ENCODE data around the gene PIGQ.

The PIGQ gene

DNA sequence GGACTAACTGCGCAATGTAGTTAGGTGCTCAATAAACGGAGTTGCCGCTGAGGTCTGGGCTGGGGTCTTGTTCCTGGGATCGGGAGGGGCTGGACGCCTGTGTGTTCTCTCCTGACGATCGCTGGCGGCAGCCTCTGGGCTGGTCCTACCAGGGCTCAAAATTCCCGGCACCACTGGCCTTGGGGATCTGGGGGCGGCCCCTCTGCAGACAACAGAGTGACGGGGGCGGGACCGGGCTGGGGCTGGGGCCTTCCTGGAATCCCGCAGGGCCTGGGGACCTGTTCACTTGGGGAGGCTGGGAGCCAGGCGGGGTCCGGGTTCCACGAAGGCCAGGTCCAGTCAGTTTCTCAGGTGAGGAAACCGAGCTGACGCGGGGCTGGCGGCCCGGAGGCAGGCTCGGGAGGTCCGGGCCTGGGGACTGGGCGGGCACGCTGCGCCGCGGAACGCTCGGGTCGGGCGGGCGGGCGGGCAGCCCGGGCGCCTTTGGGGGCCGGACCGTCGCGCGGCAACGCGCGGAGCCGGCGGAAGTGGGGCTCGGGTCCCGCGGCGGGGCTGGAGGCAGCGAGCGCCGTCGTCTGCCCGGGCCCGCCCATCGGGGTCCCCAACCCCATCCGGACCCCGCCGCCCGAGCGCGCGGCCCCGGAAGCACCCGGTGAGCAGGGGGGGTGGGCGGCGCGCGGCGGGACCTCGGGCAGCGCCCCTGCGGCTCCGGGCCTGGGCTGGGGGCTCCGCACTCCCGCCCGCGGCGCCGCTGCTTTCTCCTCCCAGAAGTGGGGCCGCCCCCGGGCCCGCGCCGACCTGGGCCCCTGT is at the start of gene PIGQ:
TSS of gene PIGQ (plus strand) at position 524 of the 810 bp plus-strand sequence. CDS start 4,107 bp downstream, outside the sequence.
- no peak for DNase-seq (ENCODE audit: low read depth, low spot score)

DNA sequence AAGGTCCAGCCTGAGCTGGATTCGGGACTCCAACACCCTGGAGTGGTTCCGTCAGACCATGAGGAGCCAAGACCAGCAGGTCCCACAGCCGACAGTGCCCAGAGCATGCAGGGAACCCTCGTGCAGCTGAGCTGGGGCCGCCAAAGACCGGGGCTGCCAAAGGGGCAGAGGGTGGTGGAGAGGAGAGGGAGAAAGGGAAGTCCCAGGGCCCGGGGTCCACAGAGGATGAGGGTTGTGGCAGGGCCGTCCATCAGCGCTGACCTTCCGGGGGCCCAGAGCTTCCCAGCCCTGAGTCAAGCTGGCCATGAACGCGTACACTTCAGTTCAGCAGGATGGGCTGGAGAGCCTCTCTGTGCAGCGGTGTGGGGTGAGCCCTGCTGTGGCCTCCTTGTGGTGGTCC is 48.9 kb upstream of the PIGQ start:
- DNase-seq (ENCODE audit: low read depth, low spot score), result no peak

DNA sequence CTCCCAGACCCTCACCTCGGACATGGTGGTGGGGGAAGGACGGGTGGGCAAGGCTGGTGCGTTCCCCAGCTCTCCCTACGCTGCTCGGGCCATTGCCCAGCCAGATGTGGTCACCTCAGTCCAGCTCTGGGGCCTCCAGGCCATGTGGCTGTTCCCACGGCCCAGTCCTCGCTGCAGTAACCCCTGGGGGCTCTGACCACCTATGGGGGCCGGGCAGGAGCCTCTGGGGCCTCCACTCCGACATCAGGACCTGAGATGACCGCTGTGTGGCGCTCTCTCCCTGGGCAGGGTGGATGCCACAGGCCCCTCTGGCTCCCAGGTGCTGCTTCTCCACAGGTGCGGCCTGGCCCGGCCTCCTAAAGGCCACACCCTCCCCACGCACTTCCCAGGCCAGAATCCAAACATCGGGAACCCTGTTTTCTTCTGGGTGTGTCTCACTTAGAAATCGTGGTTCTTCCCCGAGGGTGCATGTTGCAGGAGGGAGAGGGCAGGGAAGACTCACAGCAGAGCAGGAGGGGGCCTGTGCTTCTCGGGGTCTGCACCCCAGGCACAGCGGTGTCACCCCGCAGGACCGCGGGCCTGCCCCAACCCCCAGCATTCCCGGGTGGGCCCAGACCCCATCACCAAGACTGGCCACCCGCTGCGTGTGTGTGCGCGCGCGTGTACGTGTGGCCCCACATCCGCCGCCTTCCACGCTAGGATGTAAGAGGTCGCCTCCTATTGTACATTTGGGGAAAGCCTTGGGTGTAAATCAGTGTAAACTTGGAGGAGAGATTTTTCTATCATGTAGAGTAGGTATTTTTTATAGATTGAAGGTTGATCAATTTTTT is 48.2 kb upstream of the PIGQ start:
- DNase-seq (ENCODE audit: low read depth, low spot score), result no peak

DNA sequence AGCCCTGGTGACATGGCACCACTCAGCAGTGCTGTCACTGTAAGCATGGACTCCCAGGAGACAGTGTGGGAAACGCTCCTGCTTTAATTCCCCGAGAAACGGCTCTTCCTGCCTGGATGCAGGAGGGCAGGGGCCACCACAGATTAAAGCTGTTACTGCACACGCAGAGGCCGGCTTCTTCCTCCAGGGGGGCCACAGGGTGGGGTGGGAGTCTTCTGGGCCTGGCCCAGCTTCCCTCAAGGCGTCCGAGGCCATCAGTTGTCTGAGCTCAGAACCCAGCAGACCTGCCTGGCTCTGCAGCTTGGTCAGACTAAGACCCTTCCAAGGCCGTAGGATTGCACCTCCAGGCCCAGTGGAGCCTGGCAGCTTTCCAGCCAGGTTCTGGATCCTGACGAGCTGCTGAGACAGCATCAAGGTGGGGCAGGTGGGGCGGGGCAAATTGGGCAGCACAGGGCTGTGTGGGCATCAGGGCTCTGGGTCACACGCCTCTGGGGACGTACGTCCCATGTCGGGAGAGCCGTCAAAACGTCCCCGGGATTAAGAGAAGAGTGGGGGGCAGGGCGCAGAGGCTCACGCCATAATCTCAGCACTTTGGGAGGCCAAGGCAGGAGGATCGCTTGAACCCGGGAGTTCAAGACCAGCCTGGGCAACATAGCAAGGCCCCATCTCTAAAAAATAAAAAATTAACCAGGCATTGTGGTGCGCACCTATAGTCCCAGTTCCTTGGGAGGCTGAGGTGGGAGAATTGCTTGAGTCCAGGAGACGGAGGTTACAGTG is 47.3 kb upstream of the PIGQ start:
- DNase-seq (ENCODE audit: low read depth, low spot score), result no peak

DNA sequence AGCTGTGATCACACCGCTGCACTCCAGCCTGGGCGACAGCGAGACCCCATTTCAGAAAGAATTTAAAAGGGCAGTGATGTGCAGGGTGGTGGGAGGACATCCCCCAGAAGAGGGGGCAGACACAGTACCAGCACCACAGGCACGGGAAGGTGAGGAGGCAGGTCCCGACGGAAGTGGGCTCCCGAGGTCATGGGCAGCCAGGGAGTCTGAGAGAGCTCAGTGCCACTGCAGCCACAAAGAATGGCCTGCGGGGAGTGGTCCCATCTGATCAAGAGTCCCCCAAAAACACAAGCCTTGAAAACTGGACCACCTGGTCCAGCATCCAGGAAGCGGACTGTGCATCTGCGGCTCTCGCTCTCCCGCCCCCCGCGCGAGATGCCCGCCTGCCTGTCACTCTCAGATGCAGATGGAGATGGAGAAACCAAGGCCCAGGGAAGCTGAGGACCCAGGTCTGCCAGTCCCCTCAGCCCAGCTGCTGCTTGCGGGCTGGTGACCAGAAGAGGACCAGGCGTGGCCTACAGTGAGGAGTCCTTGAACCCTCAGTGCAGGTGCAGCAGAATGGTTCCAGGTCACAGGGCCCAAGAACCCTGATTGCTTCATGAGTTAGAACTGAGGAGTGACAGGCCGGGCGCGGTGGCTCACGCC is 46.5 kb upstream of the PIGQ start:
- no peak for DNase-seq (ENCODE audit: low read depth, low spot score)

DNA sequence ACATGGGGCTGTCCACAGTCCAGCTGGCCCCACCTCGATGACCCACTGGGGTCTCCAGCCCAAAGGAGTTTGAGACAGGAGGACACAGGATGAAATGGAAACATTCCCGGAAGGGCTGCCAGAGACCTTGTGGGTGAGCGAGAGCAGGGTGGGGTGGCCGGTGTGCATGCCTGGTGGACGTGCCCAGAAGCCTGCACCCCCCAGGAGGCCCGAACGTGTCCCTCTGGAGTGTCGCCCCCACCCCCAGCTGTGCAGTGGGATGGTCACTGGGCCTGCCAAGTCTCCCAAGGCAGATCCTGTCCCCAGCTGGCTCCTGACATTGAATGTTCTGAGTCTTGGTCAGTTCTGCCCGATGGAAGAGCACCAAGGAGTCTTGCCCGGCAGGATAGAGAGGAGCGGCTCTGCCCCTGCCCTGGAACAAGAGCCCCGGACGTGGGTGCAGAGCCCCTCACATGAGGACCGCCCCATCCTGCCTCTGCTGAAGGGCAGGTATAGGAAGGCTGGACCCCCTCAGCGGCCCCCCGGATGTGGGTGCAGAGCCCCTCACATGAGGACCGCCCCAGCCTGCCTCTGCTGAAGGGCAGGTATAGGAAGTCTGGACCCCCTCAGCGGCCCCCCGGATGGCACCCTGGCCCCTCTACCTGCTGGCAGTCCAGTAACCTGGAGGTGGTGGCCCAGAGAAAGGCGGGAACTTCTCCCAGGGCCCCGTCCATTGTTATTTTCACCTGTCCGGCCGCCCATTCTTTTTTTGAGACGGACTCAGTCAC is 45.3 kb upstream of the PIGQ start:
- DNase-seq (ENCODE audit: low read depth, low spot score), result no peak

DNA sequence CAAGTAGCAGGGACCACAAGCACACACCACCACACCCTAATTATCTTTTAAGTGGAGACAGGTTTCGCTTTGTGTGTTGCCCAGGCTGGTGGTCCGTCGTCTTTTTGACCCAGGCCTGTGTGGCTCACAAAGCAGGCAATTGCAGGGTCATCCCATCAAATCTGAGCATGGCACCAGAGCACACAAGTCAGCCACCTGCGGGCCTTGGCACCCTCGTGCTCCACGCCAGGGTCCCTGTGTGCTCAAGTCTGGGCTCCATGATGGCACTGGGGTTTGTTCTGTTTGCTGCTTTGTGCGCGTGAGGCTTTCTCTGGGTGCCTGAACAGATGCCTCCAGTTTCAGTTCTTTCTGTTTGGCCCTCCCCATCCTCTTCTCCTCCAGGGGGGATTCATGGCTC is 44.6 kb upstream of the PIGQ start:
- DNase-seq (ENCODE audit: low read depth, low spot score), result no peak

DNA sequence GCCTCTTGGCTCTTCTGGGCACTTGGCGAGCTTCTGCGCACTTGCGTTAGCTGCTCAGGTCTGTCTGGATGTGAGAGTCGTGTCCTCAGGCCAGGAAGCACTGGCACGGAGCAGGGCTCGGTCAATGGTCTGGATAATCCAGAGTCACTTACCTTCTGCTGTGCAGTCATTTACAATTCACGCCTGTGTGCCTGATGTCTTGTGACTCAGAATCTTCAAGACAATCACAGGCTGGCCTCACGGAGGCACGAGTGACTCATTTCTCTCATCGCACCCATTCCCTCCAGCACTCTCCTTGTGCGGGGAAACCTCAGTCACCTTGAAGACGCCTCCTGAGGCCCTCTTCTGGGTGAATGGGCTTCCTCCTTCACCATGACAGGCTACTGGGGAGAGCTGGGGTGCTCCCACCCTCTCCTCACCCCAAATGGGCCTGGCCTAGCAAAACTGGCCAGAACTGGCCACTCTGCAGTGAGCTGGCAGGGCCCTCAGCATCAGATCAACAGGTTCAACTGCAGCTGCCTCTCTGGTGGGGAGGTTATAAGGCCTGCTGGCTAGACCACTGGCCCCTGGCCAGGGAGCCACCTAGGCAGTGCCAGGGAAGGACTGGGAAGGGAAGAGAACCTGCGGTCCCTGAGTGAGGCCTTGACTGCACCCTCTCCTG is 44.1 kb upstream of the PIGQ start:
- DNase-seq (ENCODE audit: low read depth, low spot score), result no peak

DNA sequence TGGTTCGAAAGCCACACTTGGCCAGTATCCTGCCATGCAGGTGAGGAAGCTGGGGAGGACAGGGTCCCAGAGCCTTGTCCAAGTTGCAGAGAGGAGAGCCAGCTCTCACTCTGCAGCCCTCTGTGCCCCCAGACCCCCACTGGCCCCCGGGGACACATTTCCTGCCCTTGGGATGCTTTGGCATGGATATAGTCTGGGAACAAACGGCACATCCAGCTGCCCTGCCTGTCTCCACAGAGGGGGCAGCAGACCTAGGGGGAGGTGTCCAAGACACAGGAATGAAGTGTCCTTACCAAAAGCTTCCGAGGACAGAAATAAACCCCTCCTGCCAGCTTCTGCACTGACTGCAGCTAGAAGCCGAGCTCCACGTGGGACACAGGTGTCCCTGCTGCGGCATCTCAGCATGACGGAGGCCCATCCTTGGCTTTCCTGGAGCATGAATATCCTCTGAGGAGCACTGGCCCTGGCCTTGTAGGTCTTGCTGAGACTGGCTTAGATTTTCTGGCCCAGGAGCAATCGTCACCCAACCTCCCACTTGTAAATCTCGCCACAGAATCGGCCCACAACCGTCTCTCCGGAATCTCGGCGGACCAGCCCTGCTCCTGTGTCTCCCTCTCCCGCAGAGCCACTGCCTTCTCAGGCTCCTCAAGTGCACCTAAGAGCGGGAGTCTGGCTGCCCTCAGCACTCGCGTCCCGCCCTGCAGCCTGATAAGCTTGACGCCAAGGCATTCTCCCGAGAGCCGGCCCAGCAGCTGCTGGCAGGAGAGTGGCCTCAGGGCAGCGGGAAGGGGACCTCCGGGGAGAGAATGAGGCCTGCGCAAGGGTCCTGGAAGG is 43.4 kb upstream of the PIGQ start:
- no peak for DNase-seq (ENCODE audit: low read depth, low spot score)

DNA sequence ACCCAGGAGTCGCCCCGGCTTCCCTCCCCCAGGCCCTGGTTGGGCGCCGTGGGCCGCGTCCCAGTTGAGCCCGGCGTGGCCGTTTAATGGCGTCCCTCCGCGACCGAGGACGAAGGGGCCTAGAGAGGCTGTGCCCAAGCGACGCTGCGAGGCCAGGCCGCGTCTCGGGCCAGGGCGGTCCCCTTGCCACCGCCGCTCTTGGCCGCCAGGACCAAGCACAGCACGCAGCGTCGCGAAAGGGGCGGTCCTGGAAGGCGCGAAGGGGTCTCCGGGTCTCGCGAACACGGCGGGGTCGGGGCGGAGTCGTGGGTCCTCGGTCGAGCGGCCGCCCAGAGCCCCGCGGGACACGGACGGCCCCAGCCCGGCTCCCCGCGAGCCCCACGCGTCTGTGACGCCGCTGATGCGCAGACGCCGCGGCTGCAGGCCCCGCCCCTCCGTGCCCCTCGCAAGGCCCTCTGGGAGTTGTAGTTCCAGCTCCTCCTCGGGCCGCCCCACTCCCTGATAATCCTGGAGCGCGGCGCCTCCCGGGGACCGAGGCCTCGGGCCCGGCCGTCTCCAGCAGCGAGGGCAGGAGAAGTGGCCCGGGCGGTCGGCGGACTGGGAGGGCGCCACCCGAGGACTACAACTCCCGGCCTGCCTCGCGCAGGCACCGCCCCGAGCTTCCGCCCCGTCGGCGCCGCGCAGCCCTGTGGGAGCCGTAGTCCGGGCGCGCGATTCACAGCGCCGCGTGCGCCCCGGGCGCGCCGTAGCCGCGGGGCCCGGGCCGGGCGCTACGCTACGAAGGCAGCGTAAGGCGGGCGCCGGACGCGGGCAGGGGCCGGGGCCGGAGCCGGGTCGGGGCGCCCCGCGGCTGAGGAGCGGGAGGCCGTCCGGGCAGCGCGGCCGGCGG is 42.5 kb upstream of the PIGQ start, which contains the start of gene CAPN15:
TSS of gene CAPN15 (plus strand) at position 698 of the 889 bp plus-strand sequence. CDS start 19,127 bp downstream, outside the sequence.
- no peak for DNase-seq (ENCODE audit: low read depth, low spot score)

DNA sequence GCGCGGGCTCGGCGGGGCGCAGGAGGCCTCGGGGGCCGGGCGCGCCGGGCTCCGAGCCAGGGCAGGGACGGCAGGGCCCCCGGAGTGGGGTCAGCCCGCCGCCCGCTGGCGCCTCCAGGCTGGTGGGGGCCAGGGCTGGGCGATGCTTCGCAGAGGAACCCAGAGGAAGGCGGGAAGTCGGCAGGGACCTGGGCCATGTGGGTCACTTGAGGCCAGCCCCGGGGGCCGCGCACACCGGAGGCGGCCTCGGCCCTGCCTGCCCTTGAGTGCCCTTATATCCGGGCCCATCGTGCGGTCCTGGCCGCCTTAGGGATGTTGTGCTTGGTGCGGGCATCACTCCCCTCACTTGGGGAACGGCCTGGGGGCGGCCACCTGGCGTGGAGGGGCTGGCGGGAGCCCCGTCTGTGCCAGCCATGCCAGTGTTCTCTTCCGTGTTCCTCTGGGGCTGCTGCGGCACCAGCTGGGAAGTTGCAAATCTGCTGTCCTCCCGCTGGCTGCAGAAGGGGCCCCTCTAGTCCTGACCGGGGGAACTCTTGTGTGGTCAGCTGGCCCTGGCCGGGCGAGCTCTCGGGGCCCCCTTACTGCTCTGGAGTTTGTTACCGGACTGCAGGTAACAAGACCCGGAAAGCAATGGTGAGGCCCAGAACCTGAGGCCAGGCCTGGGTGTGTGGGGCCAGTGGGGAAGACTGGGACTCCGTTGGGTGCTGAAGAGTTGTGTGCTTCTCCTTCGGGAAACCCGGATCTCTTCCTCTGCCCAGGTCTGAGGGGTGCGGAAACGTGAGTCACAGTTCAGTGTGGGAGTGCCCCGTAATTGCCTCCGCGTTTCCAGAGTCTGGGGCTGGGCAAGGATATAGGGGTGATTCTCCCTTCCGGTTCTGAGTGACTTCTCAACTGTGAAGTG is 41.4 kb upstream of the PIGQ start:
- DNase-seq (ENCODE audit: low read depth, low spot score), result no peak

DNA sequence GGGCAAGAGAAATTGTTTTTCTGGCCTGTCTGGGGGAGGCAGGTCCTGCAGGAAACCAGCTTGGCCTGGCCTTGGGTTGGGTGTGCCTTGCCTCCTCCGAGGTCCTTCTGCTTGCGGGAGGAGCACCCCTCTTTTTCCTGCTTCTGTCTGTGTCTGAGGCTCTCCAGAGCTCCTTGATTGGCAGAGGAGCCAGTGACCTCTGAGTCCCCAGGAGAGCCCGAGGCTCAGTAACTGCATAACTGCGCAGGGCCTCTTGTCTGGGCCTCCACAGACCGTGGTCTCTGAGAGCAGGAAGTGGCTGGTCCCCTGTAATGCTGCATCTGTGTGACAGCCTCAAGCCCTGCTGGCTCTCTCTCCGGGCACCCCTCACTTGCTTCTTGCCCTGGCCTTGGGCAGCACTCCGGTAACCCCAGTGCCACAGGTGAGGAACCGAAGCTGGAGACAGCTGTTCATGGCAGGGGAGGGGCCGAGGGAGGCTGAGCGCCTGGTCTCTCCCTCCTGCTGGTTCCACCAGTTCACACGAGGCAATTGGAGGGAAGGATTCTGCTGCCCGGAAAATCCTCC is 40.7 kb upstream of the PIGQ start:
- DNase-seq (ENCODE audit: low read depth, low spot score), result no peak

DNA sequence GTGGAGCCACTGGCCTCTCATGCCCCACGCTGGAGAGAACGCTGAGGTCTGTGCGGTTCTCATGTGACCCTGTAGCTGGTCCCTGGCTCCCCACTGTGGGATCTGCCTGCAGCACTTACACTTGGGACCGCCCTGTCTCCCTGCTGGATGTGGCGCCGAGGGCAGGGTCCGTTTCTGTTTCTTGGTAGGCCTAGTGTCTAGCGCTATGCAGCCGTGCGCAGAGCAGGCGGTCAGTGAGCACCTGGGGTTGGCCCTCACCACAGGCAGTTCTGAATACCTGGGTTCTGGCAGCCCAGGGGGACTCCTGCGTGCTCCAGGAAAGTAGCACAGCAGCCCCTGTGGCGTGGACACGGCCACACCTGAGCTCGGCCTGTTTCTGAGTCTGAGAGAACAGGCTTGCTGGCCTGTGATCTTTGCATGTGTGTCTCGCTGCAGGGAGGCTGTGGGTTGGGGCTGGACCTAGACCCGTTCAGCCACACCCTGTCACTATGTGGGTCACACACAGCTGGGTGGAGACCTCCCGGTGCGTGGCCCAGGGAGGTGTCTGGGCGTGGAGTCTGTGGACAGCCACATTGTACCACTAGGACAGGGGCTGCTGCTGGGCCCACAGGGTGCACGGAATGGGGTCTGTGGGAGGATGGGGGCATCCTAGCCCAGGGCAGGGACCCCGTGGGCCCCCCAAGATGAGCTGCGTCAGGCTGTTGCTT is 39.5 kb upstream of the PIGQ start:
- DNase-seq (ENCODE audit: low read depth, low spot score), result no peak

DNA sequence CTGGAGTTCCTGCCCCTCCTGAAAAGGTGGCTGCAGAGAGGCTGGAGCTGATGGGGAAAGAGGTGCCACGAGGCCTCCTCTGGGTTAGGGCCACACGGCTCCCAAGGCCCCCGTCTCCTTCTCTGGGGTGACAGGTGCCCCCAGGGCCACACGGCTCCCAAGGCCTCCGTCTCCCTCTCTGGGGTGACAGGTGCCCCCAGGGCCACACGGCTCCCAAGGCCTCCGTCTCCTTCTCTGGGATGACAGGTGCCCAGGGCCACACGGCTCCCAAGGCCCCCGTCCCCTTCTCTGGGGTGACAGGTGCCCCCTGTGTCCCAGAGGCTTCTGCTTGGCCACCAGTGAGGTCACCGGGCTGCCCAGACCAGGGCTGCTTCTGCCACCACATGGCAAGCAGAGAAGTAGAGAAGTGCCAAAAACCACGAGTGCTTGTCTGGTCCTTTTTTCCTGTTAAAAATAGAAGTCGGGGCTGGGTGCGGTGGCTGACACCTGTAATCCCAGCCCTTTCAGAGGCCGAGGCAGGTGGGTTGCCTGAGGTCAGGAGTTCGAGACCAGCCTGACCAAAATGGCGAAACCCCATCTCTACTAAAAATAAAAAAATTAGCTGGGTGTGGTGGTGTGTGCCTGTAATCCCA is 38.2 kb upstream of the PIGQ start:
- no peak for DNase-seq (ENCODE audit: low read depth, low spot score)

DNA sequence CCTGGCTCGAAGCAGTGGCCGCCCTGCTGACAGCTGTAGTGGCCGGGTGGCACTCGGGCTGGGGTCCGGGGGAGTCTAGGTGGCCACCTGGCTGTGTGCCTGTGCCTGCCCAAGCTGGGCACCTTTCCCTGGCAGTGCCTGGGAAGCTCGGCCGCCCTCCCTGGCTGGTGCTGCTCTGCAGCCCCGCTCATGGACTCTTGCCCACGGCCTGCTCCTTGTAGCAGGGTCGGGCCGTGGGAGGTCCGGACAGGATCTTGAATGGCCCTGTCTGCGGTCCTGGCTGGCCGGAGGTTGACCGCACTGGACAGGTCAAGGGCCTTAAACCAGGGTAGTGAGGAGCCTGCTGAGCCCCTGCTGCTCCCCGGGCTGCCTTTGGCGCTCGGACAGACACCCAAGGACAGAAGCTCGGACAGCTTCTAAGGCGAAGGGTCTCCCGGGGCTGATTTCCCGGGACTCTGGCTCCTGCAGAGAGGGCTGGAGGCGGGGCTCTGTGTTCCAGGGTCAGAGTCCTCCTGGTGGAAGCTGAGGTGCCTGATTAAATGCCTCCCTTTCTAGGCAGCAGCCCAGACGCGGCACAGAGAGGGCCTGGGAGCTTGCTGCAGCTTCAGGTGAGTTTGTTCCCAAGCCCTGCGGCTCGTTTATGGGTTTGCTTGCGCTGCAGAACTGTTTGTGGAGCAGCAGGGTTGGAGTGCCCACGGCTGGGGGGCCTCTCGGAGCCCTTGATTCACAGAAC is 36.2 kb upstream of the PIGQ start:
- no peak for DNase-seq (ENCODE audit: low read depth, low spot score)

Measured in iPS DF 19.7 (cell line).